WERI-Rb-1 (cell line): Measurements from ENCODE around the gene SRRM2.

ENCODE experiments used
- DNase-seq: peaks from one replicate; pipeline ENCODE4 v3.0.0-alpha.2; 2020
- H3K27ac ChIP-seq: fragments of 250-450 bp; sonication (Bioruptor Pico); 2 replicates; pipeline ENCODE4 v1.5.1; 2020; ENCODE audit warnings: mild to moderate bottlenecking, moderate library complexity
- H3K27me3 ChIP-seq: fragments of 250-450 bp; sonication (Bioruptor Pico); 2 replicates; pipeline ENCODE4 v1.5.1; 2021; ENCODE audit warnings: mild to moderate bottlenecking, low read depth, moderate library complexity; ENCODE audit not compliant: insufficient read depth, severe bottlenecking
- H3K36me3 ChIP-seq: fragments of 250-450 bp; sonication (Bioruptor Pico); 2 replicates; pipeline ENCODE4 v1.5.1; 2020; ENCODE audit warnings: mild to moderate bottlenecking, moderate library complexity
- H3K4me3 ChIP-seq: 2 replicates; pipeline ENCODE4 v1.5.1; 2011; ENCODE audit warnings: low read depth, mild to moderate bottlenecking, control low read depth, low read length
- H3K9me3 ChIP-seq: fragments of 250-450 bp; sonication (Bioruptor Pico); 2 replicates; pipeline ENCODE4 v1.5.1; 2021; ENCODE audit warnings: mild to moderate bottlenecking, moderate library complexity; ENCODE audit not compliant: severe bottlenecking
- CTCF ChIP-seq: IDR thresholded peaks from 2 replicates; pipeline ENCODE4 v1.5.1; 2011; ENCODE audit warnings: low read depth, mild to moderate bottlenecking, control low read depth, inconsistent platforms, low read length

SRRM2 gene

GRCh38 chr16:2819179-2819938, 66.9 kb downstream of the SRRM2 start:
- Histone ChIP-seq H3K27ac (no peak overlapping the region), H3K27me3 (no peaks in the 10 kb centered on the region), H3K36me3 (no peaks in the 10 kb centered on the region), H3K4me3 (no peak overlapping the region), H3K9me3 (no peaks in the 10 kb centered on the region)
- no peak for TF ChIP-seq CTCF
- DNase-seq = no peak

- no peak for DNase-seq
- Histone ChIP-seq H3K36me3 (no peaks in the 10 kb centered on the region), H3K27me3 (no peaks in the 10 kb centered on the region), H3K27ac (no peak overlapping the region), H3K4me3 (no peak overlapping the region), H3K9me3 (no peaks in the 10 kb centered on the region)
- no peak for TF ChIP-seq CTCF
Observed at GRCh38 chr16:2819939-2820835, 67.7 kb downstream of the SRRM2 start.
